Sigmoid colon (tissue), 4 donors: ENCODE results near the gene C7orf33.

Experiments used
- EP300 ChIP-seq, 4 donors: sonication (generic); formaldehyde crosslinking; IDR thresholded peaks; one replicate each; pipeline ENCODE4 v1.6.1; 2017; ENCODE audit warnings: antibody characterized with exemption in 4 of 4
- POLR2A ChIP-seq, 2 donors: fragments of 450-650 bp; IDR thresholded peaks; one replicate each; pipeline ENCODE4 v1.6.1; 2016; ENCODE audit warnings: antibody characterized with exemption in 2 of 2, mild to moderate bottlenecking in 2 of 2, moderate library complexity in 2 of 2
- POLR2AphosphoS5 ChIP-seq, 4 donors: sonication (generic); formaldehyde crosslinking; IDR thresholded peaks; one replicate each; pipeline ENCODE4 v1.6.1; 2017; ENCODE audit warnings: antibody characterized with exemption in 4 of 4
- TF ChIP-seq, protein P1 (sequence below), 4 experiments: fragments of 450-650 bp in 3 of 4; fragments of 200-600 bp in 1 of 4; IDR thresholded peaks; one replicate each; pipeline ENCODE4 v1.5.1; 2016 to 2019; ENCODE audit warnings: antibody characterized with exemption in 4 of 4, mild to moderate bottlenecking in 3 of 4, moderate library complexity in 2 of 4

DNA sequence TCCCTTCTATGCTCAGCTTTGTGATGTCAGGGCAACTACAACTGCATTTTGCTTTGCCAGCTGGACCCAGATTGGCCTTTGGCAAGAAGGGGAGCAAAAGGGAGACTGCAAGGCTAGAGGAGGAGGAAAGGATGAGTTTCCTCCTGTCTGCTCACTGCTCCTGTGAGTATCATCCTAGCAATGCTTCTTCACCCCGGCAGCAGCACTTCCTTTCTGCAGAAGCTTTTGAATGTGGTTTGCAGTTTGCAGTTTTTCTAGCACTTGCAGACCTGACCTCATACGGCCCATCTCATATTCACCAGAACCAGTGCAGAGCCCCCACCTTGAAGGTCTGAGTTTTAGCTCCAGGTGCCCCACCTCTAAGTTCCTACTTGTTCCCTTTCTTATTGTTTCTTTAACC lies 14.8 kb downstream of the C7orf33 start:
- no peak for TF ChIP-seq POLR2A (IDR thresholded peaks at IDR 0.05)
- TF ChIP-seq, protein P1, sequence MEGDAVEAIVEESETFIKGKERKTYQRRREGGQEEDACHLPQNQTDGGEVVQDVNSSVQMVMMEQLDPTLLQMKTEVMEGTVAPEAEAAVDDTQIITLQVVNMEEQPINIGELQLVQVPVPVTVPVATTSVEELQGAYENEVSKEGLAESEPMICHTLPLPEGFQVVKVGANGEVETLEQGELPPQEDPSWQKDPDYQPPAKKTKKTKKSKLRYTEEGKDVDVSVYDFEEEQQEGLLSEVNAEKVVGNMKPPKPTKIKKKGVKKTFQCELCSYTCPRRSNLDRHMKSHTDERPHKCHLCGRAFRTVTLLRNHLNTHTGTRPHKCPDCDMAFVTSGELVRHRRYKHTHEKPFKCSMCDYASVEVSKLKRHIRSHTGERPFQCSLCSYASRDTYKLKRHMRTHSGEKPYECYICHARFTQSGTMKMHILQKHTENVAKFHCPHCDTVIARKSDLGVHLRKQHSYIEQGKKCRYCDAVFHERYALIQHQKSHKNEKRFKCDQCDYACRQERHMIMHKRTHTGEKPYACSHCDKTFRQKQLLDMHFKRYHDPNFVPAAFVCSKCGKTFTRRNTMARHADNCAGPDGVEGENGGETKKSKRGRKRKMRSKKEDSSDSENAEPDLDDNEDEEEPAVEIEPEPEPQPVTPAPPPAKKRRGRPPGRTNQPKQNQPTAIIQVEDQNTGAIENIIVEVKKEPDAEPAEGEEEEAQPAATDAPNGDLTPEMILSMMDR (IDR thresholded peaks at IDR 0.05), result no peak
- no peak for TF ChIP-seq POLR2AphosphoS5 (IDR thresholded peaks at IDR 0.05)
- TF ChIP-seq EP300 (IDR thresholded peaks at IDR 0.05), result no peak
